Fibroblast of pulmonary artery (primary cell): ENCODE results near the gene PHEX.

Experiments used
- DNase-seq: peaks from one replicate; pipeline ENCODE4 v3.0.0-alpha.2; 2010; ENCODE audit warnings: low read depth
- H3K4me3 ChIP-seq: replicated peaks from 2 replicates; pipeline ENCODE4 v1.5.1; 2011; ENCODE audit warnings: low read depth, mild to moderate bottlenecking, control low read depth, low read length, moderate library complexity
- CTCF ChIP-seq: IDR thresholded peaks from 2 replicates; pipeline ENCODE4 v1.5.1; 2011; ENCODE audit warnings: mild to moderate bottlenecking, control low read depth, low read length, inconsistent platforms; ENCODE audit errors: missing control alignments

PHEX gene

GRCh38 chrX:22095286-22095685 lies 63.2 kb downstream of the PHEX start:
- TF ChIP-seq CTCF: no peak
- DNase-seq: peak; percentile 63
- H3K4me3 ChIP-seq: no peak overlapping the region

DNA sequence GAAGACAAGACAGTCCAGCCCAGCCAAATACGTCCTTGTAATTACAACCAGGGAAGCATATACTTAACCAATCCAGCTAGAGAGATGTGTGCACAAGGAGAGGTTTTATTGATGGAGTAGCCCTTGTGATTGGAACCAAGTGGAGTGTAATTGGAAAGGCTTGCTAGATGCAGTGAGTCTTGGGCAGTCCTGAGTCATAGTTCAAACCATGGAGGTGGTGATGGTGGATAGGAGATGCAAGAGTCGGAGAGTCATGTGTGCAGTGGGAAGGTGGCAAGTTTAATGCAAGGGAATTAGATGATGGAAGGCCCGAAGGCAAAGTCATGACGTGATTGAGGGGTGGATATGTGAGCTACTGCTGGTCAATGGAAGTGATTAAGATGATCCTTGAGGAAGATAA lies 63.7 kb downstream of the PHEX start:
- no peak overlapping the region for H3K4me3 ChIP-seq
- no peak for DNase-seq
- no peak for TF ChIP-seq CTCF

GRCh38 chrX:22097012-22097694 lies 65.0 kb downstream of the PHEX start:
- TF ChIP-seq CTCF: no peak
- no peak overlapping the region for H3K4me3 ChIP-seq
- peak; percentile 49 for DNase-seq

DNA sequence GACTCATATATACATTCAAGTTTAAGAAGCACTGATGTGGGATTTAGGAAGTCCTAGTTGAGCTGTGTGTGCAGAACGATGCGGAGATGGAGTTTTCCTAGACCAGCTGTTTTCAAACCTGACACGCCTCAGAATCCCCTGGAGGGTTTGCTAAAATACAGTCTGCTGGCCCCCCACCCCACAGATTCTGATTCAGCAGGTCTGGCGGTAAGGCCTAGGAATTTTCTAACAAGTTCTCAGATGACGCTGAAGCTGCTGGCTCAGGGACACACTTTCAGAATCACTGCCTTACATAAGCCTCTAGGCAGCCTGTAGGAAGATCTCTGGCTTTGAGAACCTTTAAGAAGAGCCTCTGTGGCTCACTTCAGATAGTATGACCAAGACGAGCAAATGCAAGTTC lies 73.1 kb downstream of the PHEX start:
- peak; percentile 26 for DNase-seq
- TF ChIP-seq CTCF: no peak

DNA sequence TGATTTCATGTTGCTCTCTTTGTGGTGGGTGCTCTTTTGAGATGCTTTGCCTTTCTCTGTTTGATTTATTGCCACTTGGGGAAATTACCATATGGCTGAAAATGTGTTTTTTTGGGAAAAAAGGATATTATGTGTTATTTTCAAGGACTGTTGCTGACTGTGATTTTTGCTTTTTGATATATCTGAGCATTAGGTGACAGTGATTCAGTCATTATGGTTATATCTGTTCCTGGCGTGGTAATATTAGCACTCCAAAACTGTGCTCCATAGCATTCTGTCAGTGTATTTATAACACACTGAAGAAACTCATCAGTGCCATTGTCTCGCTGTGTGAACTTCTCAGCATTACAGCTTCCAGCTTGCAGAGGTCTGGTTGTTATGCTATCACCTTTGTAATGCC lies 73.8 kb downstream of the PHEX start:
- DNase-seq: no peak
- no peak overlapping the region for H3K4me3 ChIP-seq
- no peak for TF ChIP-seq CTCF

More for the DNA sequence above, 73.1 kb downstream of the PHEX start:
- no peak overlapping the region for H3K4me3 ChIP-seq

DNA sequence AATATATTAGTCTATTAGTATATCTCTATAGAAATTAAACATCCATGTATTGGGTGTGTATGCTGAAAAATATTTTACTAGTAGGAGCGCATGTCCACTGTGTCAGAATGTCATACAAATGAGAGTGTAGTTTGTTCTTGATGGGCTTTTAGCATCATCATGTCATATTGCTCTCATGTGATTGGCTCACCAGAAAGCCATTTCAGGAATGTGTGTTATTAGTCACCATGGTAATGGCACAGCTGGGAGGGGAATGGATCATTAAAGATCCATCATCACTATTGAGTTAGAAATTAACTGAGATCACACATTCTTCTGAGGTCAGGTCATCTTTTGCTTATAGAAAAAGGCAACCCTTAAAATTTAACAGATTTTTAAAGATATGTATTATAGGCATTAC lies 77.3 kb downstream of the PHEX start:
- H3K4me3 ChIP-seq: no peak overlapping the region
- DNase-seq: peak; percentile 10
- no peak for TF ChIP-seq CTCF

DNA sequence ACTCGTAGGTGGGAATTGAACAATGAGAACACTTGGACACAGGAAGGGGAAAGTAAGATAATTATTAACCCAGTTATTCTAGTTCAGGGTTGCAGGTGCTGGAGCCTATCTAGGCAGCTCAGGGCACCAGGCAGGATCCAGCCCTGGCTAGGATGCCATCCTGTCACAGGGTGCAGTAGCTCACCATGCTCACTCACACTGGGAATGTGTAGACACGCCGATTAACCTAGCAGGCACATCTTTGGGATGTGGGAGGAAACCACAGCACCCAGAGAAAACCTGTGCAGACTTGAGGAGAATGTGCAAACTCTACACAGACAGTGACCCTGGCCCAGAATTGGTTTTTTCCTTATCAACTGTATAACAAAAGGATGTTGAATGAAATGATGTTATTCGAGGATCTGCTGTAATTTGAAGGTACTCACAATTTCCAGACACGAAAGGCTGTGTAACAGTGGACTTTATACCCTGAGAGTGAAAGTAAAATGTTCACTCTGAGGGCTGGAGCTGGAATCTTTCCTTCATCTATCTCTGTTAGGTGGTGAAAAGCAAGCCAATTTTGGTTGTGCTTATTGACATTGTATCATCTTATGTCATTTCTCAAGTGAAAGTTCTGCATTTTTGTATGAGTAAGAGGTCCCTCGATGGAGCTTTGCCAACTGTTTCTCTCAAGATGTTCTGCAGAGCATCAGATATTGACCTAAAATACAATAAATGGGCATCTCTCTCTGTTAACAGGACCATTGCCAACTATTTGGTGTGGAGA lies 78.8 kb downstream of the PHEX start:
- H3K4me3 ChIP-seq: no peak overlapping the region
- no peak for TF ChIP-seq CTCF
- no peak for DNase-seq
